H9 (cell line): Measurements from ENCODE around the gene LCP1. TPM values are rescaled to one million over a fixed set of nuclear protein-coding genes. Genes with fewer than 3 reads are reported as not detected.

Experiments used
- DNase-seq: peaks from one replicate; pipeline ENCODE4 v3.0.0-alpha.2; 2017
- H2AFZ ChIP-seq: one replicate; pipeline ENCODE4 v1.6.1; 2013; ENCODE audit warnings: mild to moderate bottlenecking, low read length, control low read depth, moderate library complexity
- H2AK5ac ChIP-seq: 2 replicates; pipeline ENCODE4 v1.6.1; 2013; ENCODE audit warnings: low read length, control low read depth, mixed read lengths; ENCODE audit not compliant: insufficient read length
- H2BK120ac ChIP-seq: one replicate; pipeline ENCODE4 v1.6.1; 2013; ENCODE audit warnings: low read depth, mild to moderate bottlenecking, low read length, control low read depth, inconsistent platforms; ENCODE audit not compliant: poor library complexity, severe bottlenecking
- H2BK12ac ChIP-seq: 2 replicates; pipeline ENCODE4 v1.6.1; 2013; ENCODE audit warnings: low read length, control low read depth, mixed read lengths, low read depth; ENCODE audit not compliant: insufficient read length
- H2BK15ac ChIP-seq: 2 replicates; pipeline ENCODE4 v1.6.1; 2013; ENCODE audit warnings: low read depth, low read length, control low read depth
- H2BK20ac ChIP-seq: one replicate; pipeline ENCODE4 v1.6.1; 2013; ENCODE audit warnings: low read depth, mild to moderate bottlenecking, low read length, control low read depth, inconsistent platforms; ENCODE audit not compliant: poor library complexity, severe bottlenecking
- H2BK5ac ChIP-seq: 2 replicates; pipeline ENCODE4 v1.6.1; 2013; ENCODE audit warnings: low read length, control low read depth, mixed read lengths; ENCODE audit not compliant: insufficient read length
- H3K14ac ChIP-seq: 2 replicates; pipeline ENCODE4 v1.6.1; 2013; ENCODE audit warnings: low read length, control low read depth; ENCODE audit not compliant: insufficient read depth
- H3K18ac ChIP-seq: 2 replicates; pipeline ENCODE4 v1.6.1; 2013; ENCODE audit warnings: low read depth, mild to moderate bottlenecking, mixed read lengths, low read length, control low read depth; ENCODE audit not compliant: insufficient read length
- H3K23ac ChIP-seq: 2 replicates; pipeline ENCODE4 v1.6.1; 2013; ENCODE audit warnings: low read length, control low read depth, mixed read lengths, low read depth; ENCODE audit not compliant: insufficient read length
- H3K23me2 ChIP-seq: 2 replicates; pipeline ENCODE4 v1.6.1; 2013; ENCODE audit warnings: low read depth, mild to moderate bottlenecking, mixed read lengths, low read length, control low read depth; ENCODE audit not compliant: insufficient read length, poor library complexity, severe bottlenecking
- H3K27ac ChIP-seq: 2 replicates; pipeline ENCODE4 v1.5.1; 2013; ENCODE audit warnings: low read length, control low read depth, mixed read lengths, low read depth; ENCODE audit not compliant: insufficient read length
- H3K27me3 ChIP-seq: 2 replicates; pipeline ENCODE4 v1.6.1; 2013; ENCODE audit warnings: low read length, control low read depth, inconsistent platforms; ENCODE audit not compliant: insufficient read depth
- H3K4ac ChIP-seq: 2 replicates; pipeline ENCODE4 v1.6.1; 2013; ENCODE audit warnings: low read depth, mild to moderate bottlenecking, control low read depth, inconsistent platforms, low read length, moderate library complexity
- H3K4me1 ChIP-seq: 2 replicates; pipeline ENCODE4 v1.6.1; 2013; ENCODE audit warnings: low read length, control low read depth, inconsistent platforms; ENCODE audit not compliant: insufficient read depth
- H3K4me2 ChIP-seq: 2 replicates; pipeline ENCODE4 v1.6.1; 2013; ENCODE audit warnings: low read length, control low read depth, mixed read lengths; ENCODE audit not compliant: insufficient read length, insufficient read depth
- H3K56ac ChIP-seq: 2 replicates; pipeline ENCODE4 v1.6.1; 2013; ENCODE audit warnings: low read depth, mild to moderate bottlenecking, mixed read lengths, low read length, control low read depth; ENCODE audit not compliant: insufficient read length
- H3K79me1 ChIP-seq: 2 replicates; pipeline ENCODE4 v1.6.1; 2013; ENCODE audit warnings: low read depth, mild to moderate bottlenecking, moderate library complexity, low read length, control low read depth, inconsistent platforms; ENCODE audit not compliant: insufficient read depth, poor library complexity, severe bottlenecking
- H3K79me2 ChIP-seq: 2 replicates; pipeline ENCODE4 v1.6.1; 2013; ENCODE audit warnings: low read length, control low read depth, inconsistent platforms; ENCODE audit not compliant: insufficient read depth
- H3K9ac ChIP-seq: 2 replicates; pipeline ENCODE4 v1.6.1; 2013; ENCODE audit warnings: low read length, control low read depth, mixed read lengths; ENCODE audit not compliant: insufficient read length; ENCODE audit errors: extremely low read depth
- H3K9me3 ChIP-seq: one replicate; pipeline ENCODE4 v1.6.1; 2013; ENCODE audit warnings: low read depth, low read length, inconsistent platforms; ENCODE audit not compliant: control insufficient read depth
- H3T11ph ChIP-seq: one replicate; pipeline ENCODE4 v1.6.1; 2013; ENCODE audit warnings: mild to moderate bottlenecking, low read length, control low read depth, inconsistent platforms
- H4K20me1 ChIP-seq: one replicate; pipeline ENCODE4 v1.6.1; 2013; ENCODE audit not compliant: control insufficient read depth, insufficient read length, insufficient read depth
- H4K5ac ChIP-seq: 2 replicates; pipeline ENCODE4 v1.6.1; 2013; ENCODE audit warnings: low read depth, mild to moderate bottlenecking, mixed read lengths, low read length, control low read depth; ENCODE audit not compliant: insufficient read length
- H4K8ac ChIP-seq: replicated peaks from 2 replicates; pipeline ENCODE4 v1.6.1; 2013; ENCODE audit warnings: low read length, control low read depth, mixed read lengths, low read depth; ENCODE audit not compliant: insufficient read length
- H4K91ac ChIP-seq: 2 replicates; pipeline ENCODE4 v1.6.1; 2013; ENCODE audit warnings: low read depth, mild to moderate bottlenecking, moderate library complexity, mixed read lengths, low read length, control low read depth; ENCODE audit not compliant: insufficient read length
- H3K27ac Mint-ChIP-seq, 3 experiments: 2 replicates in 2 of 3; 3 replicates in 1 of 3; pipeline ENCODE4 v1.8.0; 2020 to 2021; ENCODE audit warnings: mixed read lengths in 3 of 3, mild to moderate bottlenecking in 1 of 3, moderate library complexity in 1 of 3
- H3K27me3 Mint-ChIP-seq: 2 replicates; pipeline ENCODE4 v1.8.0; 2021; ENCODE audit warnings: low read depth, mild to moderate bottlenecking, moderate library complexity, mixed read lengths
- H3K36me3 Mint-ChIP-seq, 3 experiments: 2 replicates in 2 of 3; 3 replicates in 1 of 3; pipeline ENCODE4 v1.8.0; 2020 to 2021; ENCODE audit warnings: low read depth in 3 of 3, mixed read lengths in 3 of 3; ENCODE audit not compliant: insufficient read depth in 1 of 3
- H3K4me1 Mint-ChIP-seq, 2 experiments: 2 replicates each; pipeline ENCODE4 v1.8.0; 2020; ENCODE audit warnings: mixed read lengths in 2 of 2
- H3K4me3 Mint-ChIP-seq, 2 experiments: 2 replicates in 1 of 2; 3 replicates in 1 of 2; pipeline ENCODE4 v1.8.0; 2020 to 2021; ENCODE audit warnings: mild to moderate bottlenecking in 2 of 2, mixed read lengths in 2 of 2, moderate library complexity in 1 of 2
- H3K9me3 Mint-ChIP-seq, 2 experiments: 2 replicates in 1 of 2; 3 replicates in 1 of 2; pipeline ENCODE4 v1.8.0; 2020; ENCODE audit warnings: mild to moderate bottlenecking in 2 of 2, mixed read lengths in 2 of 2, moderate library complexity in 1 of 2
- WGBS: extraction: QIAGEN DNeasy Blood & Tissue Kit; methylation state at CpG from one replicate; pipeline ENCODE4 v1.1.7; 2013; ENCODE audit warnings: missing lambda C conversion rate, low lambda C conversion rate, mixed read lengths; ENCODE audit not compliant: insufficient read length; ENCODE audit errors: extremely low coverage; 5-methylcytosine and 5-hydroxymethylcytosine counted together
- total RNA-seq: library from RNA; stranded (reverse); gene quantifications from 2 replicates; pipeline ENCODE4 v1.2.1, GENCODE V29; 2021
- TF ChIP-seq, protein P1 (sequence below): fragments of 200-600 bp; sonication (generic); conservative IDR thresholded peaks from 3 replicates; pipeline ENCODE4 v1.8.0; 2021; ENCODE audit warnings: antibody characterized with exemption, mild to moderate bottlenecking

LCP1 gene
- total RNA-seq, 1 experiment from 2014 or later, result 0.81 TPM

DNA sequence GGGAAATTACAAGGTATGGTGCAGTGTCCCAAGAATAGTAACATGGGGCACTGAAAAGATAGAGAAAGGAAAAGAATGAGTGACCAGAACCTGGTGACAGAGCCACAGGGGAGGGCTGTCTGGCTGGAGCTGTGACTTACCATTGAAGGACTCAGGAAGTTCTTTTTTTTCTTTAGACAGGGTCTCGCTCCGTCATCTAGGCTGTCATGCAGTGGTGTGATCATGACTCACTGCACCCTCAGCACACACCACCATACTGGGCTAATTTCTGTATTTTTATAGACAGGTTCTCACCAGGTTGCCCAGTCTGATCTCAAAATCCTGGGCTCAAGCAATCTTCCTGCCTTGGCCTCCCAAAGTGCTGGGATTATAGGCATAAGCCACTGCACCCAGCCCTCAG is 68.4 kb downstream of the LCP1 start:
- Histone ChIP-seq H3K14ac (no peak overlapping the region), H2BK5ac (no peak overlapping the region), H3T11ph (no peak overlapping the region), H4K8ac (no peak overlapping the region), H2AFZ (no peak overlapping the region), H3K27ac (no peak overlapping the region), H2BK120ac (no peak overlapping the region), H3K27me3 (no peaks in the 10 kb centered on the region), H3K23ac (no peak overlapping the region), H3K18ac (no peak overlapping the region), H4K20me1 (no peaks in the 10 kb centered on the region), H3K56ac (no peak overlapping the region), H2BK12ac (no peak overlapping the region), H2AK5ac (no peak overlapping the region), H4K5ac (no peak overlapping the region), H3K79me2 (no peaks in the 10 kb centered on the region), H2BK15ac (no peak overlapping the region), H4K91ac (no peak overlapping the region), H3K4ac (no peak overlapping the region), H2BK20ac (no peak overlapping the region), H3K79me1 (no peaks in the 10 kb centered on the region), H3K4me1 (no peaks in the 10 kb centered on the region), H3K23me2 (no peaks in the 10 kb centered on the region), H3K9ac (no peak overlapping the region), H3K9me3 (no peaks in the 10 kb centered on the region), H3K4me2 (no peak overlapping the region)
- H3K4me1 Mint-ChIP-seq, result no peaks in the 10 kb centered on the region; a peak in 1 of 4 replicates
- H3K9me3 Mint-ChIP-seq, result no peaks in the 10 kb centered on the region
- TF ChIP-seq, protein P1, sequence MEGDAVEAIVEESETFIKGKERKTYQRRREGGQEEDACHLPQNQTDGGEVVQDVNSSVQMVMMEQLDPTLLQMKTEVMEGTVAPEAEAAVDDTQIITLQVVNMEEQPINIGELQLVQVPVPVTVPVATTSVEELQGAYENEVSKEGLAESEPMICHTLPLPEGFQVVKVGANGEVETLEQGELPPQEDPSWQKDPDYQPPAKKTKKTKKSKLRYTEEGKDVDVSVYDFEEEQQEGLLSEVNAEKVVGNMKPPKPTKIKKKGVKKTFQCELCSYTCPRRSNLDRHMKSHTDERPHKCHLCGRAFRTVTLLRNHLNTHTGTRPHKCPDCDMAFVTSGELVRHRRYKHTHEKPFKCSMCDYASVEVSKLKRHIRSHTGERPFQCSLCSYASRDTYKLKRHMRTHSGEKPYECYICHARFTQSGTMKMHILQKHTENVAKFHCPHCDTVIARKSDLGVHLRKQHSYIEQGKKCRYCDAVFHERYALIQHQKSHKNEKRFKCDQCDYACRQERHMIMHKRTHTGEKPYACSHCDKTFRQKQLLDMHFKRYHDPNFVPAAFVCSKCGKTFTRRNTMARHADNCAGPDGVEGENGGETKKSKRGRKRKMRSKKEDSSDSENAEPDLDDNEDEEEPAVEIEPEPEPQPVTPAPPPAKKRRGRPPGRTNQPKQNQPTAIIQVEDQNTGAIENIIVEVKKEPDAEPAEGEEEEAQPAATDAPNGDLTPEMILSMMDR, result no peak
- H3K27ac Mint-ChIP-seq, result no peak overlapping the region
- no peak overlapping the region for H3K4me3 Mint-ChIP-seq
- WGBS, result no CpG with 5 or more reads among the region's 2 CpGs
- DNase-seq, result no peak
- no peaks in the 10 kb centered on the region for H3K27me3 Mint-ChIP-seq
- no peaks in the 10 kb centered on the region for H3K36me3 Mint-ChIP-seq
